Fibroblast of gingiva (primary cell): ENCODE measurements around the gene TOB1.

Experiments
- DNase-seq: peaks from one replicate; pipeline ENCODE4 v3.0.0-alpha.2; 2011; ENCODE audit warnings: low read depth

TOB1 gene, protein sequence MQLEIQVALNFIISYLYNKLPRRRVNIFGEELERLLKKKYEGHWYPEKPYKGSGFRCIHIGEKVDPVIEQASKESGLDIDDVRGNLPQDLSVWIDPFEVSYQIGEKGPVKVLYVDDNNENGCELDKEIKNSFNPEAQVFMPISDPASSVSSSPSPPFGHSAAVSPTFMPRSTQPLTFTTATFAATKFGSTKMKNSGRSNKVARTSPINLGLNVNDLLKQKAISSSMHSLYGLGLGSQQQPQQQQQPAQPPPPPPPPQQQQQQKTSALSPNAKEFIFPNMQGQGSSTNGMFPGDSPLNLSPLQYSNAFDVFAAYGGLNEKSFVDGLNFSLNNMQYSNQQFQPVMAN

DNA sequence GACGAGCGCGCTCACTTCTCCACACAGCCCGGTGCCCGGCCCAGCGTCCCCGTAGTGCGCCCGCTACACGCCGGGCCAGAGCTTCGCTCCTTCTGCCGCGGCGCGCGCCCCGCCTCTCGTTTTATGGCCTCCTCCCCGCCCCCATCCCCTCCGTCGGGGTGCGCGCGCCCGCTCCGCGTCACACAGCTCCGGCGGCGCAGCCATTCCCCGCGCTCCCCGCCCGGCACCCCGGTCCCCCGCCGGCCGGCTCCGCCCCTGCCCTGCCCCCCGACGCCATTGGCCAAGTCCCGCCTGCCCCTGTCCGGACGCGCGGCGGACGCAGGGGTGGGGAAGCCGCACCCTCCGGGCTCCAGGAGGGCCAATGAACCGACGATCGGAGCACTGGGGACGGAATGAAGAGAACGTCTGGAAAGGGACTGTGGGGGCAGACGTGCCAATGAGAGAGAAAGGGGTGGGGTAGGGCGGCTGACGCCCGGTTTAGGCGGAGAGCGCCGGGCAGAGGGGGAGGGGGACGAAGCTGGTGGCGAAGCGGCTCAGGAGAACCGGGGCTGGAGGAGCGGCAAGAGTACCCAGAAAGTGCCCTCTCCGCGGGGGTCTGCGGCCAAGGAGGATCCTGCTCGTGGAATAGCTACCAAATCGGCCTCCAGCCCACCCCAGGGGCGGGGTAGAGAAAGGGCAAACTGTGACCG lies at the start of gene TOB1:
TOB1 (minus strand) TSS at position 94 of the 689 bp plus-strand sequence. CDS start 2,337 bp downstream, outside the sequence.
- peak; percentile 99 for DNase-seq

DNA sequence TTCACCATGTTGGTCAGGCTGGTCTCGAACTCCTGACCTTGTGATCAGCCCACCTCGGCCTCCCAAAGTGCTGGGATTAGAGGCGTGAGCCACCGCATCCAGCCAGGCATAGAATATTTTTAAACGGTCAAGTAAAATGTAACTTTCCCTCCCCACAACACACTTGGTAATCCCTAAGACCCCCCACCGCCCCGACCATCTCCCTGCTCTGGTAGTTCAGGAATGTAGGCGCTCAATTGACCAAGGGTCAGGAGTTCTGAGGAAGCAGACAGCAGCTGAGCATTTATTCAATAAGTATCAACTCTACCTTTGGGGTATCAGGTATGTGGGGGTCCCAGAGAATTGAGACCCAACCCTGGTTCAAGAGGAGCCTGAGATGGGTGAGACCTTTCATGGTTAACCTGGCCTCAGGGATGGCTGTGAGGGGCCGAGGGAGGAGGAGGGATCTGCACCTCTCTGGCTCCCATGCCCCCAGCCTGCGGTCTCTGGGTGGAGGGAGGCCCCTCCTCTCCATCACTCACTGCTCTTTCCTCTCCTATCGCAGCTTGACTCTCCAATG lies 48.4 kb upstream of the TOB1 start:
- DNase-seq: no peak

DNA sequence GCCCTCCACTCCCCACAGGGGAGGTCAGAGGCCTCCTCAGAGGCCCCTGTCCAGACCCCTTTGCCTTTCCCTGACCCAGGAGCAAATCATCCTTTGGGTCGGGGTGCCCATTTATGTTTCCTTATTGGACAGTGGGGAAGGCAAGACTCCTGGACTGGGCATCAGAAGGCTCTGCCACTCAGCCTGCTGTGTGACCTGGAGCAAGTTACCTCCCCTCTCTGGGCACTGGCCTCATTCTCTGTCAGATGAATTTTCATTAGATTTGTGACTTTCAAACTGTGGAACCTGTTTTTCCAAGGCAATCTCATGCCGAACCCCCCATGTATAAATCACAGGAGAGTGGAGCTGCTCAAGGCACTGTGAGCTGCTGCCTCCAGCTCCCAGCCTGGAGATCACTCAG lies 47.0 kb upstream of the TOB1 start:
- DNase-seq: no peak

DNA sequence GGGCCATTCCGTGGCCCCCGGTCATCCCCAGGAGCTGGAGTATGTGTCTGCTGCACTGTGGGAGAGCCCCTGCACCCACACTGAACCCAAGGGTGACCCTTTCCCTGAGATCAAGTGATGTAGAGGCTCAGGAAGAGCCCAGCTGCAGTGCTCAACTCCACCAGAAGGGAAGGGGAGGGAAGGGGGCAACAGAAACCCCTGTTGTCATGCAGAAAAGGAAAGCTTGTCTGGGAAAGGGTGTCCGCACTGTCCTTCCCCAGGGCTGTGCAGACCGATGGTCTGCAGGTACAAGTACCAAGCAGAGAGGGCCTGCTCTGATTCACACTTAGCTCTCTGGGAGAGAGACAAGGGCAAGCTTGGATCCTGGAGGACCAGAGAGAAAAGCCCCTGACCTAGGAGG lies 45.7 kb upstream of the TOB1 start:
- DNase-seq: no peak

DNA sequence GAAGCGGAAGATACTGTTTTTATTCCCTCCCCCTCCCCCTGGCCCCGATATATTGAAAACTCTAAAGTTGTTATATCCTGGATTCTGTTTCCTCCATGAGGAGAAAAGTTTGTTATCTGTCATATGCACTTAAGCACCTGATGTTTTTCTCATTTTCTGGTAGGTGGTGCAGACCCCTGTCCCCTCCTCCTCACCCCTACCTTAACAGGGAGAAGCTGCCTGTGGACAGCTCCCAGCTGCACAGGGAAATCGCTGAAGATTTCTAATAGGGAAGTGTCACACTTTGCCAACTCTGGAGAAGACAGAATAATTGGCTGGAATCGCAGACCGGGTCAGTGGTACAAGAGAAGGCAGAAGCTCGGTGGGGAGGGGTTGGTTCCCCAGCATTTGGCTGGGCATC lies 45.3 kb upstream of the TOB1 start:
- no peak for DNase-seq

DNA sequence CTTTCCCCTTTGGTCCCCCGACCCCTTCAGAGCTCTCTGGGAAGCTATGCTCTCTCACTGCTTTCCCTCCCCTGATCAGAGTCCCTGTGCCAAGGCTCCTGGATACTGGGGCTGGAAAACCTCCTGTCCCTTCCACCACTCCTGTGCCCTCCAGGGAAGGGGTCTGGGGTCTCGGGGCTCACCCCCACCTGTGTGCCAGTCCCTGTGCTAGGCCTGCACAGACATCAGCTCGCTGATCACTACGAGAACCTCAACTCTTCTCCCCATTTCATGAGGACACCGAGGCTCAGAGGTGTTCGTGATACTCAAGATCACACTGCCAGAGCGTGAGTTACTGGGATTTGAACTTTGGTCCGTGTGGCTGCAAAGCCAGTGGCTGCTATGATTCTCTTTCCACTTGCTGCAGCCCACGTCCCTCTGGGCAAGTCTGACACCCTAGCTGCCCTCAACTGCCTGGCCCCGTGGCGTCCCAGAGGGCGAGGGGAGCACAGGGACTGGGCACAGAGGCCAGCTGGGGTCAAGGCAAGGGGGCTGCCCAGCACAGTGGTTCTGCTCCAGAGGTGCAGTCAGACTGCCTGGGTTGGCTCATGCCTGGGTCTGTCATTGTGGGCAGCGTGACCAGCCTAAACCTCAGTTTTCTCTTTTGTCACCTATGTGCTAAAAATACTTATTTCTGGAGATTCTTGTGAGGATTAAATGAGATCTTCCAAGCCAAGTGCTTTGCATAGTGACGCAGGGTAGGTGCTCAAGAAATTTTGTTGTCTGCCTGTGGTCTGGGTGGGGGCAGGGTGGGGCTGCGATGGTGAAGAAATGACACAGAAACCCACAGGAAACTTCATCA lies 43.8 kb upstream of the TOB1 start:
- DNase-seq: no peak

DNA sequence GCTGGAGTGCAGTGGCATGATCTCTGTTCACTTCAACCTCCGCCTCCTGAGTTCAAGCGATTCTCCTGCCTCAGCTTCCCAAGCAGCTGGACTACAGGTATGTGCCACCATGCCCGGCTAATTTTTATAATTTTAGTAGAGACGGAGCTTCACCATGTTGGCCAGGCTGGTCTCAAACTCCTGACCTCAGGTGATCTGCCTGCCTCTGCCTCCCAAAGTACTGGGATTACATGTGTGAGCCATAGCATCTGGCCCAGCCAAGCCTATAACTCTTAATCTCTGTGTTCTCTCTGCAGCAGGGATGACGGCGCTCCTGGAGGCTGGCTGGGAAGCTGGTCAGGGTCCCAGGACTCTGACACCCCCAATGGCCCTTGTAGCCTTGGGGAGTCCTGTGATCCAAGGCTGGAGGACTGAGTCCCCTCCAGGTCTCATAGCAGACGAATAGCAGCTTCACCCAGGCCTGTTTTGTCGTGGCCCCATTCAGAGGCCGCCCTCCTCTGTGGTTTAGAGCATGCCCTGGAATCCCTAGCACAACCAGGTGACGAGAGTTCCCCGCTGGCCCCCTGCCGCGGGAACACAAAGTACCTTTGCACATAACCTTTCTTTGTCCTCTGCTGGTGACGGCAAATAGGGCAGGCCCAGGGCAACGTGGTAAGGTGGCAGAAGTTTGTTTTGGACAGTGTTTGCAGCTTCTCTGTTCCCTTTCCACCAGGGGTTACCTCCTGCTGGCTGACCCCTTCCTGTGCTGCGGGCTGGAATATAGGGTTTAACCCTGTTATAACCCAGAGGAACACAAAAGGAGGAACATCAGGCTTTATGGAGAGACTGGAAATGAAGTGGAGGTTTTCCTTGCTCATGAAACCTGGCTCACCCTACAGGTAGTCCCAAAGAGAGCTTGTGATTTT lies 43.0 kb upstream of the TOB1 start:
- DNase-seq: no peak

DNA sequence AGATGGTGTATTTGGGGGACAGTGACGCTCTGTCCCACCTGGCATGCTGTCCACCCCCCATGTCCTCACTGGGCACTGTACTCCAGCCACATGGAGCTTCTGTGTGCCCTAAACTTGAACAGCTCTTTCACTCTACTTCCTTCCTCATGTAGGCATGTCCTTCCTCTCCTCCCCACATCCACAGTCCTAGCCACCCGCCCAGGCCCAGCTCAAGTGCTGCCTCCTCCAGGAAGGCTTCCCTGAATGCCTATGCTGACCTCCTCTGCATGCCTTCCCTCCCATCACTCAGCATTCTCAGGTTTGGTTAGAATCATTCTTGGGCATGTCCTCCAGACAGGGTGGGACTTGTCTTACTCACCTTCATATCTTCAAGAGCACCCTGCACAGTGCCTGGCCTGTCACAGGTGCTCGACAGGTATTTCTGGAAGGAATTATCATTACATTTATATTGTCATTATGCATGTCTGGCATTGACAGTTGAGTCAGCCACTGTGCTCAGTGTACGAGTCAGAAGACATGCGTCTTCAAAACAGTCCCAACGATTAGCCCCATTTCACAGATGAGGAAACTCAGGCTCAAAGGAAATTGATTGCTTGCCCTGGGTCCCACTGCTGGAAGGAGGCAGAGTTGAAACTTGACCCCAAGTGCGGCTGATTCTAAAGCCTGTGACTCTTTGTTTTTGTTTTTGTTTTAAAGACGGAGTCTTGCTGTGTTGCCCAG lies 42.1 kb upstream of the TOB1 start:
- DNase-seq: no peak

DNA sequence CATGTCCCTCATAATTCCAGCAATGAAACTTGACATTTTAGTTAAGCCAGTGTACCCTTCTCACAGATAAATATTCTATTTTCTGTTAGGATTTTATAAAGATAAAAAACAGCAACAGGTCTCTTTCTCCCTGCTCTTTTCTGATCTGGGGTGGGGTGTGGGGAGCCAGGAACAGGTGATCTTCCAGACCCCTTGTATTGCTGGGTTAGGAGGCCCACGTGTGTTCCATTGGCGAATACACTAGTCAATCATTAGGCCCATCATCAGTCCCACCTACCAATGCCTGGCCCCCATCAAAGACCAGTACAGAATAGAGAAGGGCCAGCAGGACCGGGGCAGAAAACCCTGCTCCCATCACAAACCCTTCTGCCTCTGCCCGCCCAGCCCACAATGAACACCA lies 40.3 kb upstream of the TOB1 start:
- no peak for DNase-seq

DNA sequence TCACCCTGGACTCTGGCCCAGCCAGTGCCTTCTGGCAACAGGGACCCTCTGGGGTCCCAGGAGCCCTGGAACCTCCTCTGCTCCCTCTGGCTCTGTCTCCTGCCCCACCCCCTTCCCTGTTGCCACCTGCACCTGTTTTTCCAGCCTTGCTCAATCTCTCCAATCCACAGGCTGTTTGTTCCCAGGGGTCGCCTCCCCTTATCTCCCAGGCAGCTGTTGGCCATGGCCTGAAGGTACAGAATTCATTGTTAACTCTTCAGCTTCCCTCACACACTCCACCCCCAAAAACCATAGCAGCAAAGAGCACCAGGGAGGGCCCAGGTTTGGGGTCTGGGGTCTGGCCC lies 39.3 kb upstream of the TOB1 start:
- no peak for DNase-seq

DNA sequence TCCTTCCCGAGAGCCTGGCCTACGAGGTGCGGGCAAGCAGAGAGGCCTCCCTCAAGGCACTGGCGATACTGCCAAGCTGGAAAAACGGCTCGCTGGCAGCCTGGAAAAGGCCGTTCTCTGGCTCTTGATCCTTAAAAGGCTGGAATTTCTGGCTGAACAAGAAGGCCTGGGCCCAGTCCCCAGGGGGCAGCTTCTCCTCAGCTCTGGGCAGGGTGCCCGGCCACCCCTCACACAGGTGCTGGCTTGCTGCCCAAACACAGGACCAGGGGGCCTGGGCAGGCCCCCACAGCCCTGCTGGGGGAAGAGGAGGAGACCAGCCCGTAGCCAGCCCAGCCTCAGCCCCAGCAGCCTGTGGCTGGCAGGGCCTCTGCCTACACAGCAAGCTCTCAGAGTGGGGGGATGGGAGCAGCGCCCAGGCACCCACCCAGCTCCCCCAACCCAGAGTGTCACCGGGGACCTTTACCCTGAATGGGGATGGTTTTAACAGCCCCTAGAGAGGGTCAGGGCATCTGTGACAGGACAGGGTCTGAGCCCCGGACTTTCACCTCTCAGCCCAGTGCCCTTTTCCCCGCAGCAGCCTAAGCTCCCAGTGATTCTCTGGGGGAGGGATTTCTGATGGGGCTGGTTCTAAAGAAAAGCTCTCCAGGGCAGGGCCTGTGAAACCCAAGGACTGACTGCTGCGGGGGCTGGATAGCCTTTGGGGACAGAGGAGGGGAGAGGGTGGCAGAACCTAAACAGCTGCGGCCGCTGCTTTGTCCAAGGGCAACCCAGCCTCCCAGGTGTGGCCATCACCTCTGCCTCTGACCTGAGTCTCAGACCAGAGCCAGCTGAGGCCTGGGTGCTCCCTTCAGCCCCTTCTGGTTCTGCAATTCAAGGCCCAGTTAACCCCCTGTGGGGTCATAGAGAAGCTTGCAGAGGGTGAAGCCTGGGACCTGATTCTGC lies 38.6 kb upstream of the TOB1 start:
- peak; percentile 50 for DNase-seq

DNA sequence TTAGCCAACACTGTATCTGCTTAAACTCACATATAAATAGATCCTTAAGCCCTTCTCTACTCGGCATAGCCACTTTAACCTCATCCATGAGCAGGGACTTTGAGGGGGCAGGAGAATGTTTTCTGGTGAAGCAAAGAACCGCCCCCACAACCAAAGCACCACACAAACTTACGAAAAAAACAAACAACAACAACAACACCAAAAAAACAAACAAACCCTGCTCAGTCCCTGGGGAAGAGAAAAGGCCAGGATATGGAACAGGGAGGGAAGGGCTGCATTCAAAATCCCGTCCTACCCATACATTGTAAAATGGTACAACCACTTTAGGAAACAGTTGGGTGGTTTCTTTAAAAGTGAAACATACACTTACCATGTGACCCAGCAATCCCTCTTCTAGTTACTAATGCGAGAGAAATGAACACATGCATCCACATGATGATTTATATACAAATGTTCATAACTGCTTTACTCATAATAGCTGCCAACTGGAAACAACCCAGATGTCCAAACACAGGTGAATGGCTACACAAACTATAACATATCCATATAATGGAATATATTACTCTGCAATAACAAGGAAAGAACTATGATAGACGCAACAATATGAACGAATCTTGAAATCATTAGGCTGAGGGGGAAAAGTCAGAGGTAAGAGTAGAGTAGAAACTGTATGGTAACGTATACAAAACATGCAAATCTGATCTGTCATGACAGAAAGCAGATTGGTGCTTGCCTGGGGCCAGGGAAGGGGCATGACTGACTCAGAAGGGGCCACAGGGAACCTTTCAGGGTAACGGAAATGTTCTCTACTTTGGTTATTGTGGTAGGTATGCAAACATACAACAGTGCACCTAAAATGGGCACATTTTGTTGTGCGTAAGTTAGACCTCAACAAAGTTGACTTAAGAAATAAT lies 37.7 kb upstream of the TOB1 start:
- DNase-seq: peak; percentile 45

DNA sequence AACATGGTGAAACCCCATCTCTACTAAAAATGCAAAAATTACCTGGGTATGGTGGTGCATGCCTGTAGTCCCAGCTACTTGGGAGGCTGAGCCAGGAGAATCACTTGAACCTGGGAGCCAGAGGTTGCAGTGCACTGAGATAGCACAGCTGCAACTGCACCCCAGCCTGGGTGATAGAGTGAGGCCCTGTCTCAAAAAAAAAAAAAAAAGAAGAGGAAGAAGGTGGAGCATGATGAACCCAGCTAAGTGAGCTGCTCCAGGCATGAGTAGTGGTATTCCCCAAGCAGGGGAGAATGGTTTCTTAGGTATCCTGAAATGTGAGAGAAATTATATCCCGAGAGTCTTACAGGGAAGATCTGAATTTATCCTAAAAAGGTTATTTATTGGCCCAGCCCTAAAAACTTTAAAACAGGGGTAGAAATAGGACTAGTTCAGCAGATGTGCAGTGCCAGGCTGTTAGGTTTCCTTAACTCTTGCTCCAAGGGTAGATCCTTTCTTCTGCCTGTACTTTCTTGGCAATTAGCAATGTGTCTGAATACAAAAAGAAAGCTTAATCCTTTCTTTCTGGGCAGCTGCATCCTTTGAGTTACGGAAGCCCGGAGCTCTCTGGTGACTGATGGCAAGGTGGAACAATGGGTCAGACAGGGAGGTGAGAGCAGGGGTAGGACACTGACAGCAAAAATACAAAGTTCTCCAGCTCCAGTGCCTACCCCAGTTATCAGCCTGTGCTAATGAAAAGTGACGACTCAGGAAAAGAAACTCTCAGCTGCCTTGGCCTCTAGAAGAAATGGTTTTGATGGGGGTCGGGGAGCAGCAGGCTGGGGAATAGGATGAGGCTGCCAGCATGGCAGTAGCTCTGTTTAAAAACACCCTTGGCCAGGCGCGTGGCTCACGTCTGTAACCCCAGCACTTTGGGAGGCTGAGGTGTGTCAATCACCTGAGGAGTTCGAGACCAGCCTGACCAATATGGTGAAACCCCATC lies 36.5 kb upstream of the TOB1 start:
- no peak for DNase-seq

DNA sequence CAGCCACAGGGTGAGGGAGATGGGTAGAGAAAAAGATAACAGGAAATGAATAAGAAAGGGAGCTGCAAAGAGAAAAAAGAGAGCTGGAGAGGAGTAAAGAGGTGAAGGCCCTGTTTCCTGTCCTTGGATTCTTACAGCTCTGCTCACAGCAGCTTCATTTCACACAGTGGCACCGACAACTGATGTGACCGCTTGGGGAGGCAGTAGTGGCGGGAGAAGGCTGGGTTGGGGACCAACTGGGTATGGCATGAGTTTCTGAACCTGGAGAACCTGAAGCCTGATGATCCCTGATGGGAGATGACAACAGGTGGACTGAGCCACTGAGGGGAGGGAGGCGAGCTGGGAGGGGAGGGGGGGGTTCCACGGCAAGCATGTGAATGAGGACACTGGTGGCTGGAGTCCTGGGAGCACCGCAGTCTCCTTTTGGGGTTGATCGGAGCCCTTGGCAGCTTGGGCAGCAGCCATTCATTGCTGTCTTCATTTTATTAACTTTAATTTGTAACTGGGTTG lies 34.3 kb upstream of the TOB1 start:
- DNase-seq: no peak

DNA sequence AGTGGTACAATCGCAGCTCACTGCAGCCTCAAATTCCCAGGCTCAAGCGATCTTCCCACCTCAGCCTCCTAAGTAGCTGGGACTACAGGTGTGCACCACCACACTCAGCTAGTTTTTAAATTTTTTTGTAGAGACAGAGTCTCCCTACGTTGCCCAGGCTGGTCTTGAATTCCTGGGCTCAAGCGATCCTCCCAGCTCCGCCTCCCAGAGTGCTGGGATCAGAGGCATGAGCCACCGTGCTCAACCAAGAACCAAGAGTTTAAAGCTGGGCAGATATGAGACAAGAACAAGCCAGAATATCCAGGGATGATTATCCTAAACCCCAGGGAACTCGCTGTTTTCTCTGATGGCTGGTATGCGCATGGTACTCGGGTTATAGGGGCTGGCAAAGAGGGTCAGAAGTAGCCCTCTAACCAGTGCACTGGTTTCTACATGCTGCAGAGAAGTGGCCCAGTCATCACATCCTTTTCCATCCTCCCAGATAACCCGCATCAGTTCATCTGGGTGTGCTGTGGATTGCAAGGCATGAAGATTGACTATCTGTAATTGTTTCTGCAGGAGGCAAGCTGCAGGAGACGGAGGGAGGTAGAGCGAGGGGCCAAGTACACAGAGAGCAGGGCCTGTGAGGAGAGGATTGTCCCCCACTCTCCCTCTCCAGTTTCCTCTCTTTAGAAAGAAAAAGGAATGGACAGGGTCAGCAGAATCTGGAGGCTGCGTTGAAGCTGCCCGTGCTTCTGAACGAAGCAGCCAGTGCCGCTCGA lies 33.6 kb upstream of the TOB1 start:
- DNase-seq: no peak

DNA sequence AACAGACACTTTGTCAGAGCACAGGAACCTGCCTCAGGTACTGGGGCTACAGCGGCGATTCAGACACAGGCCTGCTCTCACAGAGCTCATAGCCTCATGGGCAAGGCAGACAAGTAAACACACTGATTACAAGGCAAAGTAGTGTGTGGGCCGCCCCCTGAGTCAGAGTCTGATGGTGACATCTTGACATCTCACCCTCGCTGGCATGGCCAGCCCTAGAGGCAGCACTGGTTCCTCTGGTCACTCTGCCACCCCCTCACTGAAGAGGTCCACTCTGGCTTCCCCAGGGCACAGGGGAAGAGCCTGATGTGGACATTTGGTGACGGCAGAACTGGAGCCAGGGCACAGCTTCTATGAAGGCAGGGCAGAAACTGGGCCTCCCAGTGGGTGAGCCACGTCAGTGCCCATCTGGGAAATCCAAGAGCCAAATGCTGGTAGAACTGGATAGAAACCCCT lies 32.9 kb upstream of the TOB1 start:
- DNase-seq: no peak
